Measurements from ENCODE around the gene C2orf78. TPM values are rescaled to one million over a fixed set of nuclear protein-coding genes. Genes with fewer than 3 reads are reported as not detected.

The C2orf78 gene
- total and polyA plus RNA-seq, 4 donors = not detected

DNA sequence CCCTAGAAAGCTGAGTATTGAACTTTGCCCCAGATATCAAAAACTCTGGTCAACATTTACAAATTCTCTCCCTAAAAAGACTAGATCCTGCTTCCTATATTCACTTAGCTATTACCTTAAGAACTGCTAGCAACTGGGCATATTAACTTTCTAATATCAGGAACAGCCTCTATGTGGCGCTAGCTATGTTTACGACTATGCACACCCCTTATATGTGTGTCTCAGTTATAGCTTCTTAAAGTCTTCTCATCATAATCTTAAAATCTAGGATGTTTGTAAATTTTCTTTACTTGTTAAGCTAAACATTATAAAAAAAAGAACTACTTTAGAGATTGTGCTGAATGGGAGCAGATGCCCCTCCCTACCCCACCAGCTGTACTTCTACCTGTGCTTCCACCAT lies 43.0 kb downstream of the C2orf78 start:
- Histone ChIP-seq H3K27ac (ENCODE audit: low read depth in 1 of 2, low read length in 2 of 2) (no peak overlapping the region), H3K36me3 (ENCODE audit: control insufficient read depth in 1 of 2, insufficient read depth in 2 of 2, low read length in 1 of 2) (no peaks in the 10 kb centered on the region), H3K27me3 (ENCODE audit: control insufficient read depth in 1 of 2, insufficient read depth in 2 of 2, low read length in 1 of 2) (no peaks in the 10 kb centered on the region), H3K4me1 (ENCODE audit: control insufficient read depth in 1 of 2, insufficient read depth in 2 of 2, low read length in 2 of 2) (no peaks in the 10 kb centered on the region), H3K4me3 (ENCODE audit: low read length in 2 of 2) (no peak overlapping the region), H3K9me3 (ENCODE audit: control insufficient read depth, low read length) (no peaks in the 10 kb centered on the region)
- ATAC-seq (ENCODE audit: low FRiP score) (no peak), DNase-seq (no peak)
- whole genome bisulfite sequencing, 2 donors = 33 to 40% methylated on average over 2 of the region's 2 CpGs
- intact Hi-C loops (cut with DNase I) = loop anchor here in 1 of 2 donors (10.0 kb wide), 3 partner anchors 318 to 508 kb away; partner anchors contain the start of gene BOLA3

GRCh38 chr2:73827660-73828388 lies 43.8 kb downstream of the C2orf78 start:
- WGBS, 2 donors = 81 to 82% methylated on average over 9 of the region's 9 CpGs
- intact Hi-C loops (cut with DNase I) = loop anchor here in 1 of 2 donors (10.0 kb wide), 3 partner anchors 317 to 507 kb away; partner anchors contain the start of gene BOLA3
- Histone ChIP-seq H3K27ac (ENCODE audit: low read depth in 1 of 2, low read length in 2 of 2) (no peak overlapping the region), H3K4me3 (ENCODE audit: low read length in 2 of 2) (no peak overlapping the region), H3K27me3 (ENCODE audit: control insufficient read depth in 1 of 2, insufficient read depth in 2 of 2, low read length in 1 of 2) (no peaks in the 10 kb centered on the region), H3K36me3 (ENCODE audit: control insufficient read depth in 1 of 2, insufficient read depth in 2 of 2, low read length in 1 of 2) (no peaks in the 10 kb centered on the region), H3K9me3 (ENCODE audit: control insufficient read depth, low read length) (no peaks in the 10 kb centered on the region), H3K4me1 (ENCODE audit: control insufficient read depth in 1 of 2, insufficient read depth in 2 of 2, low read length in 2 of 2) (peaks cover under 1 to 3% of the 10 kb centered on the region in 2 donors)
- DNase-seq = no peak
- no peak for ATAC-seq (ENCODE audit: low FRiP score)

GRCh38 chr2:73828389-73828817 lies 44.4 kb downstream of the C2orf78 start:
- Histone ChIP-seq H3K4me1 (ENCODE audit: control insufficient read depth in 1 of 2, insufficient read depth in 2 of 2, low read length in 2 of 2) (peaks cover 2 to 3% of the 10 kb centered on the region in 2 donors), H3K9me3 (ENCODE audit: control insufficient read depth, low read length) (no peaks in the 10 kb centered on the region), H3K36me3 (ENCODE audit: control insufficient read depth in 1 of 2, insufficient read depth in 2 of 2, low read length in 1 of 2) (no peaks in the 10 kb centered on the region), H3K4me3 (ENCODE audit: low read length in 2 of 2) (peak overlapping the region in 1 of 2 donors; percentile 39), H3K27ac (ENCODE audit: low read depth in 1 of 2, low read length in 2 of 2) (no peak overlapping the region), H3K27me3 (ENCODE audit: control insufficient read depth in 1 of 2, insufficient read depth in 2 of 2, low read length in 1 of 2) (no peaks in the 10 kb centered on the region)
- intact Hi-C loops (cut with DNase I) = loop anchor here in 1 of 2 donors (10.0 kb wide), 3 partner anchors 316 to 506 kb away; partner anchors contain the start of gene BOLA3
- WGBS, 2 donors = 62 to 65% methylated on average over 4 of the region's 4 CpGs
- ATAC-seq (ENCODE audit: low FRiP score) (no peak), DNase-seq (no peak)

DNA sequence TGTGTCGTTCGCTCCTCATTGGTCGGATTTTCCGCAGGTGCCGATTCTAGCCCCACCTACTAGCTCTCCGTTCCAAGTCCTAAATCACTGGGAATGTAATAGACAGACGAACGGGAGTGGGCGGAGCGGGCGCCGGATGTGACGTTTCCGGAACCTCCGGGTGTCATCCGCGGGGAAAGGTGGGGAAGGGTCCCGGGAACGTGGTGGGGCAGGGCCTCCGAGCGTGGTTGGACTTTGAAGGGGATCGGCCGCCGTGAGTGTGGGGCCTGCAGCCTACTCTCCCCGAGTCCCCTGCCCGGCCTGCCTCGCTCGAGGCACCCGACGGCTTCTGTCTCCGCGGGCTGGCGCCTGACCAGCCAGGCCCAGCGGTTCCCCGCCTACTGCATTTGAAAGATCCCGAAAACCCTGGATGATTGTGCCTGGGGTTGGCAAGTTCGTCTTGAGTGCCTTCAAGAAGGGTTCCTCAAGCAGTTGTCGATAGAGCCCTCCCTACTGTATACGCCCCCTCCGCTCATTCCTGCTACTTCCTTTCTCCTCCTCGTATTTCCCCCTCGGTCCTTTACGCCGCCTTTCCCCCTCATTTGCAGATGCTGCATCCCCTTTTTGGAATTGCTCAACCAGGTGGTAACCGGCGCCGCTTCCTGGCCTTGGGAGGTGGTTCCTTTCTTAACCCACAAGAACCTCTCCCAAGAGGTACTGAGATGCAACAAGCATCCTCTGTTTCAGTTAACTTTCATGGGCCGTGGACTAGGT lies 45.0 kb downstream of the C2orf78 start, which contains the start of gene STAMBP:
TSS of gene STAMBP (plus strand) at position 144 of the 753 bp plus-strand sequence. CDS start 1,896 bp downstream, outside the sequence.
- DNase-seq (peak; percentile 98 to 99), ATAC-seq (ENCODE audit: low FRiP score) (peak; percentile 98)
- peaks cover 2 to 3% of the 10 kb centered on the region in 2 donors for H3K4me1 ChIP-seq (ENCODE audit: control insufficient read depth in 1 of 2, insufficient read depth in 2 of 2, low read length in 2 of 2)
- intact Hi-C loops (cut with DNase I) = loop anchor here in 1 of 2 donors (10.0 kb wide), 3 partner anchors 316 to 506 kb away; partner anchors contain the start of gene BOLA3
- H3K36me3 ChIP-seq (ENCODE audit: control insufficient read depth in 1 of 2, insufficient read depth in 2 of 2, low read length in 1 of 2) = no peaks in the 10 kb centered on the region
- peak within 1 kb of the TSS; percentile 62 for H3K4me3 ChIP-seq (ENCODE audit: low read length in 2 of 2)
- 0% methylated on average over 45 to 48 of the region's 48 CpGs for WGBS, 2 donors
- no peaks in the 10 kb centered on the region for H3K27me3 ChIP-seq (ENCODE audit: control insufficient read depth in 1 of 2, insufficient read depth in 2 of 2, low read length in 1 of 2)
- H3K27ac ChIP-seq (ENCODE audit: low read depth in 1 of 2, low read length in 2 of 2) = peak within 1 kb of the TSS; percentile 64 to 96
- H3K9me3 ChIP-seq (ENCODE audit: control insufficient read depth, low read length) = no peaks in the 10 kb centered on the region

- 77 to 78% methylated on average over 11 of the region's 11 CpGs for WGBS, 2 donors
- intact Hi-C loops (cut with DNase I) = no loop called here
Observed at GRCh38 chr2:73830871-73831401, 47.0 kb downstream of the C2orf78 start.

GRCh38 chr2:73832930-73833329 lies 48.9 kb downstream of the C2orf78 start:
- H3K9me3 ChIP-seq (ENCODE audit: control insufficient read depth, low read length) = no peaks in the 10 kb centered on the region
- H3K4me1 ChIP-seq (ENCODE audit: control insufficient read depth in 1 of 2, insufficient read depth in 2 of 2, low read length in 2 of 2) = peaks cover 3 to 5% of the 10 kb centered on the region in 2 donors
- intact Hi-C loops (cut with DNase I) = no loop called here
- H3K36me3 ChIP-seq (ENCODE audit: control insufficient read depth in 1 of 2, insufficient read depth in 2 of 2, low read length in 1 of 2) = peaks cover 0 to 2% of the 10 kb centered on the region in 2 donors
- peak overlapping the region in 1 of 2 donors; percentile 73 for H3K27ac ChIP-seq (ENCODE audit: low read depth in 1 of 2, low read length in 2 of 2)
- ATAC-seq (ENCODE audit: low FRiP score) (no peak), DNase-seq (no peak)
- no peak overlapping the region for H3K4me3 ChIP-seq (ENCODE audit: low read length in 2 of 2)
- no peaks in the 10 kb centered on the region for H3K27me3 ChIP-seq (ENCODE audit: control insufficient read depth in 1 of 2, insufficient read depth in 2 of 2, low read length in 1 of 2)

More at GRCh38 chr2:73830871-73831401, 47.0 kb downstream of the C2orf78 start:
- no peaks in the 10 kb centered on the region for H3K9me3 ChIP-seq (ENCODE audit: control insufficient read depth, low read length)
- no peak overlapping the region for H3K27ac ChIP-seq (ENCODE audit: low read depth in 1 of 2, low read length in 2 of 2)
- DNase-seq (no peak), ATAC-seq (ENCODE audit: low FRiP score) (no peak)
- peaks cover 2 to 3% of the 10 kb centered on the region in 2 donors for H3K4me1 ChIP-seq (ENCODE audit: control insufficient read depth in 1 of 2, insufficient read depth in 2 of 2, low read length in 2 of 2)
- no peaks in the 10 kb centered on the region for H3K27me3 ChIP-seq (ENCODE audit: control insufficient read depth in 1 of 2, insufficient read depth in 2 of 2, low read length in 1 of 2)
- H3K36me3 ChIP-seq (ENCODE audit: control insufficient read depth in 1 of 2, insufficient read depth in 2 of 2, low read length in 1 of 2) = peaks cover 0 to 2% of the 10 kb centered on the region in 2 donors
- no peak overlapping the region for H3K4me3 ChIP-seq (ENCODE audit: low read length in 2 of 2)

DNA sequence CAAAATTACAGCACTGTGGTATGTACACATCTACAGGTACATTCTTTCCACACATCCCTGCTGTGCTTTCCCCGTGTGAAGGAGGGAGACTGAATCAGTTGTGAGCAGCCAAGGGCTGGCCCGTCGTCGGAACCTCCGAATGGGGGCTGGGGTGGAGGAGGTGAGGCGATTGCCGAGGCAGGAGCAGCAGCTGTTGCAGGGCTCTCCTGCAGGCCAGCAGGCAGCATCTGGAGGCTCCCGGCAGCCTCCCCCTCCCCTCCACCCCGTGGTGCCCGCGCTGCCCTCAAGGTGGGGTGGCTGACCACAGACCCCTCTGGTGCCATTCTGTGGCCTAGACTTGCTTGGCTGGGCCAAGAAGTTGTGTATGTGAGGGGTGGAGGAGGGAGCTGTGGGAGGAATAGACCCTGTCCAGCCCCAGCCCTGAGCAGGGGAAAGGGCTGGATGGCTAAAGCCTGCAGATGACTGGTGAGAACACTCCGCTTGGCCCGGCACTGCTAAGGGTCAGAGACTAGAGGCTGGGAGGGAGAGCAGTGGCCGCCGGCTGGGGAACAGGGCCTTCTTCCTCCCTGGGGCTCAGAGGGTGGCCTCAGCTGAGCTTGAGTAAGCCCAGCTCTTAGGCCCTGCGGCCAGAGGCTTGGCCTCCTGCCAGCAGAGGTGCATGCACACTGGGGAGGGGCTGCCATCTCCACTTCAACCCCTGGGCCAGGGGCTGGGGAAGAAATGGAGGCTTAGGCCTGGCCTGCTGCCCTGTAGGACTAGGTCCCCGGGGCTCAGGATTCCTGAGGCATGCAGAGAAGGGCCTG lies 52.4 kb downstream of the C2orf78 start:
- Histone ChIP-seq H3K27ac (ENCODE audit: low read depth in 1 of 2, low read length in 2 of 2) (no peak overlapping the region), H3K4me1 (ENCODE audit: control insufficient read depth in 1 of 2, insufficient read depth in 2 of 2, low read length in 2 of 2) (peaks cover 3 to 5% of the 10 kb centered on the region in 2 donors), H3K27me3 (ENCODE audit: control insufficient read depth in 1 of 2, insufficient read depth in 2 of 2, low read length in 1 of 2) (no peaks in the 10 kb centered on the region), H3K36me3 (ENCODE audit: control insufficient read depth in 1 of 2, insufficient read depth in 2 of 2, low read length in 1 of 2) (peaks cover 0 to 2% of the 10 kb centered on the region in 2 donors), H3K9me3 (ENCODE audit: control insufficient read depth, low read length) (no peaks in the 10 kb centered on the region), H3K4me3 (ENCODE audit: low read length in 2 of 2) (no peak overlapping the region)
- DNase-seq = peak in 1 of 2 donors; percentile 77
- 79 to 83% methylated on average over 17 of the region's 17 CpGs for WGBS, 2 donors
- intact Hi-C loops (cut with DNase I) = no loop called here
- peak; percentile 48 for ATAC-seq (ENCODE audit: low FRiP score)

Measured in aorta (tissue), 5 donors.